HG02885 (cell line): ENCODE measurements around the gene POLD1.

Experiments used
- ATAC-seq: cut with Tn5 transposase; IDR thresholded peaks from one replicate; pipeline ENCODE4 v1.9.1; 2021; ENCODE audit warnings: mild to moderate bottlenecking; ENCODE audit not compliant: unreplicated experiment, poor library complexity

The POLD1 gene

DNA sequence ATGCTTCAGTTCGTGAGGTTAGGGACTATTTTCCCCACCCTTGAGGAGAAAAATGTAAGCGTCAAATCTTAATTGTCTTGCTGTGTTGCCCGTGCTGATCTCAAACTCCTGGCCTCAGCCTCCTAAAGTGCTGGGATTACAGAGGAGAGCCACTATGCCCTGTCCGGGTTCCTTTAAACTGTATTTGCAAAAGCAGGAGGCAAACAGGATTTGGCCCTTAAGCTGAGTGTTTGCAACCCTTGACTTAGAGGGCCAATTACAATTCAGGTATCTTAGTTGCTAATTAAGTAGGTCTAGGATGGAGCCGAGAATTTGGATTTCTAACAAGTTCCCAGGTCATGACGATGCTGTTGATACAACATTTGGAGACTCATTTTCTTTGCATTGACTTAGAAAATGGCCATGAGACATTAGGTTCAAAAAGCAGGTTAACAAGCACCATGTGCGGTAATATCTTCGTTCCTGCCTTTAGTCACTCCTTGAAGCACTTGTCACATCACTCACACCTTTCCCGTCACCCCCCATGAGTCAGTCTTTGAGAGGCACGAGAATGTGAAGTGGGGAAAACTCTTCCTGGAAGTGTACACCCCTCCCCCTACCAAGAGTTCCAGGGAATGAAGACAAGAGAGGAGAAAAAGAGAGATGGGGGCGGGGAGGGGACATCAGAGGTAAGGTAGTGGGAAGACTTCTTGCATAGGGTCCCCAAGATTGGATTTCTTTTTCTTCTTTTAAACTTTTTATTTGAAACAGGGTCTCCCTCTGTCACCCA lies 21.3 kb upstream of the POLD1 start:
- no peak for ATAC-seq

DNA sequence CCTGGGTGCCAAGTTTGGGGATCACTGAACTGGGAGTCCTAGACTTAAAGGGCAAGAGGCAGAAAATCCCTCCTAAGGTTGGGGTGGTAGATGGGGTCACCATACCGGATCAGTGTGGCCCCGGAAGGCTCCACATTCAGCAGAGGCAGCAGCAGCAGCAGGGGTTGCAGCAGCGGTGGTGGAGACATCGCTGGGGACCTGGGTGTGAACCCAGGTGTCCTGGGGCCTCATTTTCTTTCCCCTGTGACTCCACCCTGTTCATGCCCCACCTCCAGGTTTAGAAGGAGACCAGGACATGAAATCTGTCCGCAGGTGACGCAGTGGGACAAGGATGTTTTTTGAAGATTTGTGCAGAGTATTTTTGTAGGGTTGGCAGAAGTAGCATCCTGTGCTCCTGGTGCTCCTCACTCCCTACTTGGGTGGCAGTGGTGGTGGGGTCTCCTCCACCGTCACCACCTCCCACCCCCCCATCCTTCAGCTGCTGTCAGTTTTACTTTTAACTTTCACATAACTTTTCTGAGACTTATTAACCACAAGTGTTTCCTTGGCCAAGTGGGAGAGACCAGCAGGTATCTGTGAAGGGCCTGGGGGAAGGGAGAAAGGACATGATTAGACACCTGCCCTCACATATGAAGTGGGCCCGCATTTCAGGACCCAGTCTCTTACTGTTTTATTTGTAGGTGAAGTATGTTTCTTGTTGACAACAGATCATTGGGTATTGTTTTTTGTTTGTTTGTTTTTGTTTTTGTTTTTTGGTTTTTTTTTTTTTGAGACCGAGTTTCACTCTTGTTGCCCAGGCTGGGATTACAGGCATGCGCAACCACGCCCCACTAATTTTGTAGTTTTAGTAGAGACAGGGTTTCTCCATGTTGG lies 18.5 kb upstream of the POLD1 start, which contains the start of gene NAPSA:
Gene NAPSA (minus strand): TSS at position 206 of the 873 bp plus-strand sequence. CDS start 18 bp downstream, at position 188.
- no peak for ATAC-seq

DNA sequence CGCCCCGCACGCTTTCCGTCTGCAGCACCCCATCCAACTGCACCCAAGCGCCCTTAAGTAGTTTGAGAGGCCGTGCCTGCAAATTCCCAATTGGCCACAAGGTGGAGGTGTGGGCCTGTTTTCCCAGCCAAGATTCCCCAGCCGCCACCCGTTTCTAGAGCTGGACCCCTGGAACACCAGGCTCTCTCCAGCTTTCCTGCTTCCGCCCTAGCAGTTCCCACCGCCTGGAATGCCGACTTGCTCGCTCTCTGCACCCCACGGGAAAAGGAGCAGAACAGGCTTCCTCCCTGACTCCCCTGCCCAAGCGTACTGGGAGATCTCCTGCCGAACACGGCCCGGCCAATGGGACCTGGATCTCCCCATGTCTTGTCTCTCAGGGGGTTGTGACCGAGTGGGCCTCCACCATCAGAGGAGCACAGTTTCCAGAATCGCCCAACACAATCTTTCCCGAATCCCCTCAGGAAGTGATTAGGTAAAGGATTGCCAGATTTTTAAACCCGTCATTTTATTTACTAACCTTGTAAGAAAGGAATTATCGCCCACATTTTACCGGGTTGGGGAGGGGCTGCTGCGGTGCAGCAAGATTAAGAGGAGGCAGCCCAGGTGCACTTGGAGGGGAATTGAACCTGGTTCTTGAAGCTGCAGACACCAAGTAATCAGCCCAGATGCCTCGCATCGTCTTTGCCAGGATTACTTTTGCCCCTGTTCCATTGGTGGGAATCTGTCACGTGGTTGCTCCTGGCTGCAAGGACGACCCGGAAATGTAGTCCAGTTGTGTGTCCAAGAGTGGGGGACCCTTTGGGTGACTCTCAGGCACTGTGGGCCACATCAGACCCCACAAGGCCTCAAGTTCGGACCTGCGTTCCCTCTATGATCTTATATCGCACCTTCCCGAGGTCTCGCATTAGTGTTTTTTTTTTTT lies 15.2 kb upstream of the POLD1 start:
- peak; percentile 50 for ATAC-seq

DNA sequence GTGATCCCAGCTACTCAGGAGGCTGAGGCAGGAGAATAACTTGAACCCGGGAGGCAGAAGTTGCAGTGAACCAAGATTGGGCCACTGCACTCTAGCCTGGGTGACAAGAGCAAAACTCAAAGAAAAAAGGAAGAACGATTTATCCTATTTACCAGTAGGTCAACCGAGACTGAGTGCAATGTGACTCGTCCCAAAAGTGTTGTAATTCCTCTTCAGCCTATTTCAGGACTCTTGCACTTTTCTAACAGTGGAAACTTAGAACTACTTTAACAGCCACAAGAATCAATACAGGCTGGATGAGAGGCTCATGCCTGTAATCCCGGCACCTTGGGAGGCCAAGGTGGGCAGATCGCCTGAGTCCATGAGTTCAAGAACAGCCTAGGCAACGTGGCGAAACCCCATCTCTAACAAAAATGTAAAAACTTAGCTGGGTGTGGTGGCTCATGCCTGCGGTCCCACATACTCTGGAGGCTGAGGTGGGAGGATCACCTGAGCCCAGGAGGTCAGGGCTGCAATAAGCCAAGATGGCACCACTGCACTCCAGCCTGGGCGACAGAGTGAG lies 12.2 kb upstream of the POLD1 start:
- no peak for ATAC-seq

DNA sequence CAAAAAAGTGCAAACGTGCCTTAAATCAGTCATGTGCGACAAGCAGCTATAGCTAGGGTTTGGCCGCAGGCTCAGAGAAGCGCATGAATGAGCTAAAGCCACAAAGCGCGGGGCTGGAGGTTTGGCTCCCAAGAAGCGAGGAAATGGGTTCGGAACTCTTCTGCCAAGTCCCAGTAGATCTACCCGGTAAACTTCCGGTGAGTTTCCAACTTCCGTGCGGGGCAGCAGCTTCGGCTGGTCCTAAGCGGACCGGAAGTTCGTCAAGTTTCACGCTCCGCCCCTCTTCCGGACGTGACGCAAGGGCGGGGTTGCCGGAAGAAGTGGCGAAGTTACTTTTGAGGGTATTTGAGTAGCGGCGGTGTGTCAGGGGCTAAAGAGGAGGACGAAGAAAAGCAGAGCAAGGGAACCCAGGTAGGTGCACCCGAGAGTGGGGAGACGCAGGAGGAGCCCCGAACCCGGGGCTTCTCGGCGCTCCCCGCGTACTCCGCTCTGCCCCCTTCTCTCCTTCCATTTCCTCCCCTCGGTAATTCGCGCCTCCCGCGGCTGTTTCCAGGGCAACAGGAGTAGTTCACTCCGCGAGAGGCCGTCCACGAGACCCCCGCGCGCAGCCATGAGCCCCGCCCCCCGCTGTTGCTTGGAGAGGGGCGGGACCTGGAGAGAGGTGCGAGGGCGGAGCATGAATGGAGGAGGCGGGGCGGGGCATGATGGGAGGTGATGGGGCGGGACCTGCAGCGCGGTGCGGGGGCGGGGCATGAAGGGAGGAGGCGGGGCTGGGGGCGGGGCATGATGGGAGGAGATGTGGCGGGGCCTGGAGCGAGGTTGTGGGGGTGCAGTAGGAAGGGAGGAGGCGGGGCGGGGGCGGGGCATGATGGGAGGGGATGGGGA lies 7.7 kb upstream of the POLD1 start, which contains the start of gene NR1H2:
Gene NR1H2 (plus strand): TSS at position 292 of the 885 bp plus-strand sequence. CDS start 1,149 bp downstream, outside the sequence.
- ATAC-seq: peak; percentile 89

DNA sequence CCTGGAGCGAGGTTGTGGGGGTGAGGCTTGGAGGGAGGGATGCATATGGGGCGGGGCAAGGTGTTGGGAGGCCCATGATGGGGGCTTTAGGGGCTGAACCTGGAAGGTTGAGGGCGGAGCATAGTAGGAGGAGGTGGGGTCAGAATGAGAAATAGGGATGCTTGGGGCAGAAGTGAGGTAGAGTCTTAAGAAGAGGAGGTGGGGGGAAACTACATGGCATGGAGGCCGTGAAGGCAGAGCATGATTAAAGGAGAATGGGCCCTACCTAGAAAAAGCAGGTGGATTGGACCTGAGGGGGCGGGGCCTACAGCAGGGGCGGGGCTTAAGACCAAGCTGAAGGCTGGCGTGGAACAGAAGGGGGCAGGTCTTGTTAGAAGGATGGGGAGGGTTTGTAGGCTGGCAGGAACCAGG lies 7.1 kb upstream of the POLD1 start:
- peak; percentile 23 for ATAC-seq

DNA sequence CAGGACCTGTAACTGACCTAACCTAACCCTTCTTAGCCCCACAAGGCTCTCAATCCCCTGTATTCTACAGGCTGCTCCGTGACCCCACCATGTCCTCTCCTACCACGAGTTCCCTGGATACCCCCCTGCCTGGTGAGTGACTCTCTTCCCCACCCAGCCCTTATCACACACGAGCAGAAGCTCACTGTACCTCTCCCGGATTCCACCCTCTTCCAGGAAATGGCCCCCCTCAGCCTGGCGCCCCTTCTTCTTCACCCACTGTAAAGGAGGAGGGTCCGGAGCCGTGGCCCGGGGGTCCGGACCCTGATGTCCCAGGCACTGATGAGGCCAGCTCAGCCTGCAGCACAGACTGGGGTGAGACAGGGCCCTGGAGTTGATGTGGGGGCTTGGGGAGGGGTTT lies 6.6 kb upstream of the POLD1 start:
- ATAC-seq: no peak

DNA sequence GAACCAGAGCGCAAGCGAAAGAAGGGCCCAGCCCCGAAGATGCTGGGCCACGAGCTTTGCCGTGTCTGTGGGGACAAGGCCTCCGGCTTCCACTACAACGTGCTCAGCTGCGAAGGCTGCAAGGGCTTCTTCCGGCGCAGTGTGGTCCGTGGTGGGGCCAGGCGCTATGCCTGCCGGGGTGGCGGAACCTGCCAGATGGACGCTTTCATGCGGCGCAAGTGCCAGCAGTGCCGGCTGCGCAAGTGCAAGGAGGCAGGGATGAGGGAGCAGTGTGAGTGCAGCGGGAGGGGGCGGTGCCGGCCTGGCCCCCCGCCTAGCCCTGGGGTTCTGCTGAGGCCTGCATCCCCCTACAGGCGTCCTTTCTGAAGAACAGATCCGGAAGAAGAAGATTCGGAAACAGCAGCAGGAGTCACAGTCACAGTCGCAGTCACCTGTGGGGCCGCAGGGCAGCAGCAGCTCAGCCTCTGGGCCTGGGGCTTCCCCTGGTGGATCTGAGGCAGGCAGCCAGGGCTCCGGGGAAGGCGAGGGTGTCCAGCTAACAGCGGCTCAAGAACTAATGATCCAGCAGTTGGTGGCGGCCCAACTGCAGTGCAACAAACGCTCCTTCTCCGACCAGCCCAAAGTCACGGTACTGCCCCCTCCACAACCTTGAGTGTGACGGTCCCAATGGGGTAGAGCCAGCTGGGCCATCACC lies 5.8 kb upstream of the POLD1 start:
- no peak for ATAC-seq

DNA sequence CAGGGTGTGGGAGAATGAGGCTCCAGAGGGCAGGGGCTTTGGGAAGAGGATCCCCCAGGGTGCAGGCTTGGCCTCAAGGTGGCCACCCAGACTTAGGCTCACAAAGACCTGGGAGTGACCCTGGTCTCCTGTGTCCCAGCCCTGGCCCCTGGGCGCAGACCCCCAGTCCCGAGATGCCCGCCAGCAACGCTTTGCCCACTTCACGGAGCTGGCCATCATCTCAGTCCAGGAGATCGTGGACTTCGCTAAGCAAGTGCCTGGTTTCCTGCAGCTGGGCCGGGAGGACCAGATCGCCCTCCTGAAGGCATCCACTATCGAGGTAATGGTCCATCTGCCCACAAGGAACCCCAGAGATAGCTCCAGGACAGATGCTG lies 5.3 kb upstream of the POLD1 start:
- ATAC-seq: no peak

DNA sequence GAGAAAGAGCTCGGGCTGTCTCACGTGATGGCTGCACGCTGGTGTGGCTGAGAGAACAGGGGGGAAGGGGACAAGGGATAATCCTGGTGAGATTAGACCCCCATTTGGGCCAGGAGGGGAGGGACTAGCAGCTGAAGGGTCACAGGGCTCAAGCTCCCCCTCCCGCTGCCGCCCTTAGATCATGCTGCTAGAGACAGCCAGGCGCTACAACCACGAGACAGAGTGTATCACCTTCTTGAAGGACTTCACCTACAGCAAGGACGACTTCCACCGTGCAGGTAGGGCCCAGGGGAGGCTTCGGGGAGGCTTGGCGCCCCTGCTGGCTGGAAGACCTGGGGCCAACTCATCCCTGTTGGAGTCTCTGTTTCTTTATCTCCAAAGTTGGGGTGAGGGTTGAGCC lies 4.5 kb upstream of the POLD1 start:
- ATAC-seq: no peak

DNA sequence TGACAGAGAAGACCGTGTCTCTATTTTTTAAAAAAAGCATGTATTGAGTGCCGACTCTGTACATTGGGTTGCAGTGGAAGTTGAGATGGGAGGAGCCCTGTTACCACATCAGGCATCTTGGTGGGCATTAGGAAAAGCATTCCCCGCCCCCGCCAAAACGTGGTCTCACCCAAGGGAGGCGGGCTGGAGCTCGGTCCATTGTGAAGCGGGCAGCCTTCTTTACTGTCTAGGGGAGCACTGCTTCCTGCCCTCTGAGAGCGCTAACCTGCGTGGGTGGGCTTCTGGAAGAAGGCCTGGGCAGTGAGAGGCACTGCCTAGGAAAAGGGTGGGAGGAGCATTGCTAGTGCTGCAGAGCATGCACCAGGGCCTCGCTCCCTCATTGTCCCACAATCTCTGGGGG lies 4.0 kb upstream of the POLD1 start:
- no peak for ATAC-seq

DNA sequence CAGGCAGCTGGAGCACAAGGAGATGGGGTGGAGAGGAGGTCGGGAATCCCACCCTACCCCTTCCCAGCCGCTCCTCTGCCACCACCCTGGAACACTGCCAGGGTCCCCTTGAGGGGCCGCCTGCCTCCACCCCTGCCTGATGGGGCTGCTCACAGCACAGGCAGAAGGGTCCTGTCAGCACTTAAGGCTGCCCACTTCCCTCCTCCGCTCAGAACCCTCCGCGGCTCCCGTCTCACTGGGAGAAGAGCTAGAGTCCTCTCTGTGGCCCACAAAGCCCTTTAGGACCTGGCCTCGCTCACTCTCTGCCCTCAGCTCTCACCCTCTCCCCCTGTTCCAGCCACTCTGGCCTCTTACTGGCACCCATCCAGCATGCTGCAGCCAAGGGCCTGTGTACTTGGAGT lies 3.4 kb upstream of the POLD1 start:
- ATAC-seq: no peak

DNA sequence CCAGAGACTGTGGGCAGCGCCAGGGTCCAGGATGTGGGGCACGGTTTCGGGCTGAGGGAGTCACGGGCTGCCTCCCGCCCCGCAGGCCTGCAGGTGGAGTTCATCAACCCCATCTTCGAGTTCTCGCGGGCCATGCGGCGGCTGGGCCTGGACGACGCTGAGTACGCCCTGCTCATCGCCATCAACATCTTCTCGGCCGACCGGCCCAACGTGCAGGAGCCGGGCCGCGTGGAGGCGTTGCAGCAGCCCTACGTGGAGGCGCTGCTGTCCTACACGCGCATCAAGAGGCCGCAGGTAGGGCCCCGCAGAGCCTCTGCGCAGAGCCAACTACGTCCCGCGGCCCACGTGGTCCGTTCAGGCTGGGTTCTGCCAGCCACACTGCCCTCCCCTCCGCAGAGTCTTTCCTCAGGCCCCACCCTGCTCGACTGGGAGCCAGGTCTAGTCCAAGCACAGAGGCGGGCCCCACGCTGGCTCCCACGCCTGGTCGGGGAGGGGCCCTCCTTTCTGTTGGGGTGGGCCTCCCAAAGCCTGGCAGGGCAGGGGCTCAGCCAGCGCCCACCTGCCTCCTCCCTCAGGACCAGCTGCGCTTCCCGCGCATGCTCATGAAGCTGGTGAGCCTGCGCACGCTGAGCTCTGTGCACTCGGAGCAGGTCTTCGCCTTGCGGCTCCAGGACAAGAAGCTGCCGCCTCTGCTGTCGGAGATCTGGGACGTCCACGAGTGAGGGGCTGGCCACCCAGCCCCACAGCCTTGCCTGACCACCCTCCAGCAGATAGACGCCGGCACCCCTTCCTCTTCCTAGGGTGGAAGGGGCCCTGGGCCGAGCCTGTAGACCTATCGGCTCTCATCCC lies 2.0 kb upstream of the POLD1 start:
- no peak for ATAC-seq

DNA sequence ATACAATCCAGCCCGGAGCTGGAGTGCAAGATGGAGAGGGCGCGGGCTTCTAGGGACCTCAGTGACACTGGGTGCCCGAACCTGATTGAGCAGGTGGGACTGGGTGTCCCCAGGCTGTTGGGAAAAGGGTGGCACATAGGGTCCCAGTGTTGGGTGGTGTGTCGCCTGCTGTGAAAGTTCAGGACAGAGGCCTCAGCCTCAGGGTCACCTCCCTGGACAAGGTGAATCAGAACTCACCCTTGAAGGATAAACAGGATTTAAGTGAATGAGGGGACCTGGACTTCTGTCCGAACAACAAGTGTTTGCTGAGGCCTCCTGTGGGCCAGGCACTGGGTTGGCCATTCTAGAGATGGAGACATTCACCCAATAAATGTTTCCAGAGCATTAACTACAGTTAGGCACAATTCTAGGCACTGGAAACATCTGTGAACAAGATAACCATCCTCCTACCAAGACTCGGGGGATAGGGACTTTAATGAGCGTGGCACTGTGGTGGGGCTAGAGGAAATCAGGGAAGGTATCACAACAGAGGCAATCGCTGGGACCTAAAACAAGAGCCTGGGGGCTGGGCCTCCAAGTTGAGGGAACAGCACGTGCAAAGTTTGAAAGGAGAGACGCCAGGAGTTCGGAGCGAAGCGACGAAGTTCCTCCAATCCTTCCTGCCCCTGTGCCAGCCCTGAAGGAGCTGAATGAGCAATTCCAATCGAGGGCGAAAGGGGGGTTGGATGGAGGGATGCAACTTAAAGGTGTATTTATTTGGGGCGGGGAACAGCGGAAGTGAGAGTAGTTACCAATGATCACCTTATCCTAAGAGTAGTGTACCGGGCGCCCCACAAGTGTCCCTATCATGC lies 921 bp upstream of the POLD1 start:
- ATAC-seq: no peak

DNA sequence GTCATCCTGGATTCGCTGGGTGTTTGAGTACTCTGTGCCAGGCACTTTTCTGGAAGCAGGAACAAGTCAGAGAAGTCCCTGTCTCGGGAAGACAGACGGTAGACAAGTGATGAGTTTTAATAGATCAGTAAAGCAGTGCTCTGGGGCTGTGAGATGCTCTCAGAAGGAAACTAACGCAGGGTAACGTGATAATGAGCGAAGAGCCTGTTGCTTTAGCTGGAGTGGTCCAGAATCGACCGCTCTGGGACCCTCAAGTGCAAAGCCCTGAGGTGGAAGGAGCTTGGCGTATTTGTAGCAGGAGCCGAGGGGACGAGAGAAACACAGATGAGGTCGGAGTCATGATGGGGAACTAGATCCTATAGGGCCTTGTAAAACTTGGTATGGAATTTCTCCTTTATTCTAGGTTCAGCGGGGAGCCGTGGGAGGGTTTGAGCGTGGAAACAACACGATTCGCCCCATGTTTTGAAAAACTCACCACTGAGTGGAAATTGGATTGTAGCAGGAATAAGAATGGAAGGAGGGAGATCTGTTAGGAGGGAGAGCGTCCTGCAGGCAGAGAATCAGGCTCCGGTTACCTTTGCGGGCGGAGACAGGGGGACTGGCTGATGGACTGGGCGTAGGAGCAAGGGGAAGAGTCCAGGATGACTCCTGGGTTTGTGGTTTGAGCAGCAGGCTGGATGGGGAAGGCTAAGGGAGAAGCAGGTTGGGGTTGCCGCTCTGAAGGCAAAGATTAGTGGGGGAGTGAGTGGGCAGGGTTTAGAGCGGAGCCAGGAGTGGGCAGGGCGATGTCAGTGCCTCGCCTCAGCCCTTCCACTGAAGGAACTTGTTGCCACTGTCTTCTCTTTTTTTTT lies 763 bp downstream of the POLD1 start:
- ATAC-seq: no peak
